Measurements from ENCODE around the gene CLMN. TPM values are rescaled to one million over a fixed set of nuclear protein-coding genes. Genes with fewer than 3 reads are reported as not detected.

Gene CLMN
- total RNA-seq, 1 donor from 2014 or later, result 25.3 TPM

DNA sequence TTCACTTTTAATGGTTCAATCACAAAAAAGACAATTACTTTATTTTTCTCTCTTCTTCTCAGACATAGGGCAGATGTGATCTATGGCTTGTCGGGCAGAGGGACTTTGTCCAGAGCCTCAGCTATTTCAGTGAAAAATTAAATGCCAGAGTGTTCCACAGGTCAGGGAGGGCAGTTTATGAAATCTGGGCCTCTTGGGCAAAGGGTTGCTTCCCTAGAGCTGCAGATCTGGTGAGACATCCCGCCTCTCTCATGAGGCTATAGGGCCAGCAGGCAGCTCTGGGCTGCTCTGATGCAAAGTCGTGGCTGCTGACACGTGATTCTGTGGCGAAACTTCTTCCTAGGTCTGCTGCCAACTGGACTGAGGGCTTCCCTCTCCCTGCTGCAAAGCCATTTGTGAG, 6.0 kb downstream of the CLMN start:
- no peak for DNase-seq (ENCODE audit: low spot score, unreplicated experiment)
- H3K4me1 Mint-ChIP-seq (ENCODE audit: low read depth), result peaks cover 14% of the 10 kb centered on the region
- H3K36me3 Mint-ChIP-seq (ENCODE audit: insufficient read depth), result peaks cover 2% of the 10 kb centered on the region
- TF ChIP-seq, protein P1, sequence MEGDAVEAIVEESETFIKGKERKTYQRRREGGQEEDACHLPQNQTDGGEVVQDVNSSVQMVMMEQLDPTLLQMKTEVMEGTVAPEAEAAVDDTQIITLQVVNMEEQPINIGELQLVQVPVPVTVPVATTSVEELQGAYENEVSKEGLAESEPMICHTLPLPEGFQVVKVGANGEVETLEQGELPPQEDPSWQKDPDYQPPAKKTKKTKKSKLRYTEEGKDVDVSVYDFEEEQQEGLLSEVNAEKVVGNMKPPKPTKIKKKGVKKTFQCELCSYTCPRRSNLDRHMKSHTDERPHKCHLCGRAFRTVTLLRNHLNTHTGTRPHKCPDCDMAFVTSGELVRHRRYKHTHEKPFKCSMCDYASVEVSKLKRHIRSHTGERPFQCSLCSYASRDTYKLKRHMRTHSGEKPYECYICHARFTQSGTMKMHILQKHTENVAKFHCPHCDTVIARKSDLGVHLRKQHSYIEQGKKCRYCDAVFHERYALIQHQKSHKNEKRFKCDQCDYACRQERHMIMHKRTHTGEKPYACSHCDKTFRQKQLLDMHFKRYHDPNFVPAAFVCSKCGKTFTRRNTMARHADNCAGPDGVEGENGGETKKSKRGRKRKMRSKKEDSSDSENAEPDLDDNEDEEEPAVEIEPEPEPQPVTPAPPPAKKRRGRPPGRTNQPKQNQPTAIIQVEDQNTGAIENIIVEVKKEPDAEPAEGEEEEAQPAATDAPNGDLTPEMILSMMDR (IDR thresholded peaks at IDR 0.05; ENCODE audit: unreplicated experiment), result no peak
- H3K27ac Mint-ChIP-seq, result no peak overlapping the region
- peaks cover 36% of the 10 kb centered on the region for H3K27me3 Mint-ChIP-seq
- no peaks in the 10 kb centered on the region for H3K9me3 Mint-ChIP-seq (ENCODE audit: low read depth)
- no peak overlapping the region for H3K4me3 Mint-ChIP-seq (ENCODE audit: low read depth)

DNA sequence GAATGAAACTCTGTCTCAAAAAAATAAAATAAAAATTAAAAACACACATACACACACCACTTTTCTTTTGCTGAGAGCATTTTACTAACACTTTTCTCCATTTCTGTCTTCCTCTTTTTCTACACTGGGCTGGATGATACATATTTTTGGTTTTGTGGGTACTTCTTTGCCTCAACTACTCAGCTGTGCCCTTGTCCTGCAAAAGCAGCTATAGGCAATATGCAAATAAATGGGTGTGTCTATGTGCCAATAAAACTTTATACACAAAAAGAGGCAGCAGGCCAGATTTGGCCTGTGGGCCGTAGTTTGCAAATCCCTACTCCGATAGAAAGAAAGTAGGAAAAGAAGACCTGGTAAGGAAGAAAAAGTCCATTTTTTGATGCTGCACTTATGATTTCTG, 6.5 kb downstream of the CLMN start:
- H3K9me3 Mint-ChIP-seq (ENCODE audit: low read depth), result no peaks in the 10 kb centered on the region
- H3K27ac Mint-ChIP-seq, result no peak overlapping the region
- TF ChIP-seq, protein P1 (IDR thresholded peaks at IDR 0.05; ENCODE audit: unreplicated experiment), result no peak
- no peak overlapping the region for H3K4me3 Mint-ChIP-seq (ENCODE audit: low read depth)
- no peak for DNase-seq (ENCODE audit: low spot score, unreplicated experiment)
- peaks cover 35% of the 10 kb centered on the region for H3K27me3 Mint-ChIP-seq
- H3K36me3 Mint-ChIP-seq (ENCODE audit: insufficient read depth), result peaks cover 2% of the 10 kb centered on the region
- peaks cover 11% of the 10 kb centered on the region for H3K4me1 Mint-ChIP-seq (ENCODE audit: low read depth)

DNA sequence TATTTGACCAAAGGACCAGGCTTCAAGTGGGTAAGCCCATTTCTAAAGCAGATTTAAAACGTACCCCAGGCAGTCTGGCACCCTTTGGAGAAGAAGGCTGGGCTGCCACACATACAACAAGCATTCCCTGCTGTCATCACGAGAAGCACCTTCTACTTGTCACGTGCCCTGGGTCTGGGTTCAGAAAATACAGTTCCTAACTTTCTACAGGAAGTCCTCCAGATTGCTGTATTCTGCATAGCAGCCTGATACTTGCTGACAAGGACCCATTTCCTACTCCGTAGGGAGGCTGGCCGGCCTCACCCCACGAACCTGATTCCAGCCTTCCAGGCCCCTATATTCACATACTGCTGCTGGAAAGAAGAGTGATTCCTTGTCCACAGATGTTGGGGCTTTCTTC, 7.4 kb downstream of the CLMN start:
- TF ChIP-seq, protein P1 (IDR thresholded peaks at IDR 0.05; ENCODE audit: unreplicated experiment), result no peak
- Mint-ChIP-seq H3K4me1 (ENCODE audit: low read depth) (peaks cover 8% of the 10 kb centered on the region), H3K36me3 (ENCODE audit: insufficient read depth) (peaks cover 2% of the 10 kb centered on the region), H3K4me3 (ENCODE audit: low read depth) (no peak overlapping the region), H3K9me3 (ENCODE audit: low read depth) (no peaks in the 10 kb centered on the region), H3K27ac (no peak overlapping the region), H3K27me3 (peaks cover 31% of the 10 kb centered on the region)
- no peak for DNase-seq (ENCODE audit: low spot score, unreplicated experiment)

DNA sequence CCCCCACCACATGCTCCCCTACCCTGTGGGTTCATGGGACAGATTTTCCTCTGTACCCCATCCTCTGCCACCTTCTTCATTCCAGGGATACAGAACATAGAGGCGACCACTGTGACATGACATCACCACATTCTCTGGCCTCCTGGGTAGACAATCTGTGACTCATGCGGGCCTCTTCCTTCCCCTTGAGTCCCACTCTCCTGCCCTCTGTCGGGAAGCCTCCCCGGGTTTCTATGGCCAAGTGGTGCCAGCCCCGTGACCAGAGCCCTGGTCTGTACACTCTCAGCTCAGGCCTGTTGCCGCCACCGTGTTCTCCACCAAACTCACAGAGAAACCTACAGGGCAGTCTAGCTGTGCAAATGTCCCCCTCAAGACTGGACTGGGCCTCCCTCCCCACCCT, 8.0 kb downstream of the CLMN start:
- peaks cover 29% of the 10 kb centered on the region for H3K27me3 Mint-ChIP-seq
- H3K27ac Mint-ChIP-seq, result no peak overlapping the region
- no peaks in the 10 kb centered on the region for H3K9me3 Mint-ChIP-seq (ENCODE audit: low read depth)
- H3K4me1 Mint-ChIP-seq (ENCODE audit: low read depth), result peaks cover 8% of the 10 kb centered on the region
- no peak overlapping the region for H3K4me3 Mint-ChIP-seq (ENCODE audit: low read depth)
- no peak for DNase-seq (ENCODE audit: low spot score, unreplicated experiment)
- TF ChIP-seq, protein P1 (IDR thresholded peaks at IDR 0.05; ENCODE audit: unreplicated experiment), result no peak
- H3K36me3 Mint-ChIP-seq (ENCODE audit: insufficient read depth), result peaks cover 2% of the 10 kb centered on the region

DNA sequence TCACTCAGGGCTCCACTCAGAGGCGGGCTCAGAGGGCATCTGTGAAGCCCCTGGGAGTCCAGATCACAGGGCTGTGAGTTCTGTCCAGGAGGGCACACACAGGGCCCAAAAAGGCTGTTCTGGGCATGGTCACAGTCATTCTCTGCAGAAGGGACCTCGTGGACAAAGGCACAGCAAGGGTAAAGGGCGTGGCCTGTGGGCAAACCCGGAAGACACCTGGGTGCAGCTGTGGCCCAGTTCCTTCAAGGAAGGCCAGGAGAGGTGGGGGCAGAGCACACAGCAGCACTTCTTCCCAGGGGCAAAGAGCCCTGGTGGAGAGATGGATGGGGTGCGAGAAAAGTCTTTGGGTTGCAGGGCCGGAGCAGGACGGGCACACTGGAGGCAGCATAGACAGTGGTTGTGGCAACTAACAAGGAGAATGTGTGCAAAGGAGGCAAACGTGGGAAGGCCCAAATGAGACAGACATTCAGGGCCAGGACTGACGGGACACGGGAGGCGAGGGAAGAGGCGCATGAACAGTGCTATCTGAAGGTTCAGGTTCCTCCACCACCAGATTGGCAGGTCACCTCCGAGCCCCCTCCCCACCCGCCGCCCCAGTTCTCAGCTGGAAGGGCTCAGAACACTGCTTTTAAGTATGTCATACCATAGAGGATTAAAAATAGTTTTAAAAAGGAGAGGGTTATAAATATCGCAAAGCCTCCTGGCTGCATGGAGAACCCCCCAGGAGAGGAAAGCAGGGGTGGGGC, 8.9 kb downstream of the CLMN start:
- H3K36me3 Mint-ChIP-seq (ENCODE audit: insufficient read depth), result peaks cover 2% of the 10 kb centered on the region
- H3K4me1 Mint-ChIP-seq (ENCODE audit: low read depth), result peaks cover 8% of the 10 kb centered on the region
- H3K4me3 Mint-ChIP-seq (ENCODE audit: low read depth), result no peak overlapping the region
- no peak for DNase-seq (ENCODE audit: low spot score, unreplicated experiment)
- H3K27ac Mint-ChIP-seq, result peak overlapping the region; percentile 82
- no peaks in the 10 kb centered on the region for H3K9me3 Mint-ChIP-seq (ENCODE audit: low read depth)
- TF ChIP-seq, protein P1 (IDR thresholded peaks at IDR 0.05; ENCODE audit: unreplicated experiment), result no peak
- H3K27me3 Mint-ChIP-seq, result peaks cover 30% of the 10 kb centered on the region
